Endothelial cell of umbilical vein (primary cell): Measurements from ENCODE around the gene MRPL2. TPM values are rescaled to one million over a fixed set of nuclear protein-coding genes. Genes with fewer than 3 reads are reported as not detected.

Experiments
- BruUV-seq: library from RNA; stranded (reverse); fragments of 400-500 nt; replicated peaks from 2 replicates; lab custom pipeline; 2021; lab: Mats Ljungman, UMichigan
- CTCF ChIA-PET: fragments of 300-600, 350-600 bp; sonication (Branson Sonifier 250); formaldehyde crosslinking; loops from one replicate; lab custom pipeline; 2021; ENCODE audit warnings: antibody characterized with exemption, inconsistent platforms; lab: Charles Lee
- POLR2A ChIA-PET: fragments of 300-600, 350-600 bp; sonication (Branson Sonifier 250); formaldehyde crosslinking; loops from one replicate; lab custom pipeline; 2021; ENCODE audit warnings: antibody characterized with exemption, inconsistent platforms; lab: Charles Lee
- DNase-seq: peaks from one replicate; pipeline ENCODE4 v3.0.0-alpha.2; 2011; ENCODE audit warnings: low read depth, low spot score
- FAIRE-seq: peaks from 2 replicates; lab custom pipeline; 2011; peaks lifted over from hg19 to GRCh38; lab: Jason Lieb, UNC
- H2AFZ ChIP-seq: 2 replicates; pipeline ENCODE4 v1.6.0; 2012; ENCODE audit warnings: low read depth, low read length, control low read depth, inconsistent platforms
- H3K27ac ChIP-seq: 2 replicates; pipeline ENCODE4 v1.5.1; 2011; ENCODE audit warnings: low read depth, mild to moderate bottlenecking, control low read depth, low read length, moderate library complexity; ENCODE audit not compliant: insufficient read depth
- H3K27me3 ChIP-seq, 2 experiments: 2 replicates each; pipeline versions ENCODE4 v1.6.0 to v1.6.1; 2011; ENCODE audit warnings: low read length in 2 of 2, mixed read lengths in 1 of 2; ENCODE audit not compliant: control insufficient read depth in 2 of 2, insufficient read depth in 2 of 2
- H3K36me3 ChIP-seq, 2 experiments: 2 replicates in 1 of 2; 3 replicates in 1 of 2; pipeline ENCODE4 v1.5.1; 2011; ENCODE audit warnings: low read length in 2 of 2, mild to moderate bottlenecking in 1 of 2, moderate library complexity in 1 of 2; ENCODE audit not compliant: control insufficient read depth in 2 of 2, insufficient read depth in 2 of 2; ENCODE audit errors: extremely low read depth in 1 of 2
- H3K4me1 ChIP-seq: 3 replicates; pipeline ENCODE4 v1.5.1; 2011; ENCODE audit warnings: mild to moderate bottlenecking, low read length; ENCODE audit not compliant: control insufficient read depth, insufficient read depth; ENCODE audit errors: extremely low read depth
- H3K4me2 ChIP-seq: 2 replicates; pipeline ENCODE4 v1.6.1; 2011; ENCODE audit warnings: low read length, control low read depth, mixed read lengths; ENCODE audit not compliant: insufficient read depth
- H3K4me3 ChIP-seq, 3 experiments: fragments of 200-600 bp in 1 of 3; sonication (generic), shearing (Covaris generic) in 1 of 3; replicated peaks in 1 of 3; 2 replicates each; pipeline ENCODE4 v1.5.1; 2011 to 2016; ENCODE audit warnings: control low read depth in 3 of 3, low read length in 3 of 3, mild to moderate bottlenecking in 2 of 3, inconsistent platforms in 1 of 3, low read depth in 1 of 3, moderate library complexity in 1 of 3; ENCODE audit not compliant: insufficient read depth in 1 of 3
- H3K79me2 ChIP-seq: 2 replicates; pipeline ENCODE4 v1.6.0; 2012; ENCODE audit warnings: low read length, inconsistent platforms; ENCODE audit not compliant: control insufficient read depth, insufficient read depth
- H3K9ac ChIP-seq: replicated peaks from 2 replicates; pipeline ENCODE3; 2011; ENCODE audit warnings: low read length, control low read depth; ENCODE audit not compliant: insufficient read depth; ENCODE audit errors: extremely low read depth
- H3K9me1 ChIP-seq: replicated peaks from 3 replicates; pipeline ENCODE4 v1.6.0; 2011; ENCODE audit warnings: mild to moderate bottlenecking, low read length; ENCODE audit not compliant: control insufficient read depth, insufficient read depth; ENCODE audit errors: extremely low read depth
- H3K9me3 ChIP-seq: replicated peaks from 2 replicates; pipeline ENCODE4 v1.5.1; 2012; ENCODE audit warnings: low read length, inconsistent platforms; ENCODE audit not compliant: control insufficient read depth, insufficient read depth
- H4K20me1 ChIP-seq: replicated peaks from 2 replicates; pipeline ENCODE3; 2011; ENCODE audit warnings: mild to moderate bottlenecking, low read length; ENCODE audit not compliant: control insufficient read depth, insufficient read depth; ENCODE audit errors: extremely low read depth
- CTCF ChIP-seq, 2 donors: IDR thresholded peaks; 1 replicate in 1 of 2; 2 replicates in 1 of 2; pipeline ENCODE4 v1.5.1; 2011; ENCODE audit warnings: low read length in 2 of 2, mild to moderate bottlenecking in 2 of 2, moderate library complexity in 2 of 2, control low read depth in 1 of 2, inconsistent platforms in 1 of 2, low read depth in 1 of 2; ENCODE audit not compliant: insufficient read depth in 1 of 2; ENCODE audit errors: extremely low read depth in 1 of 2
- EZH2 ChIP-seq: IDR thresholded peaks from 2 replicates; pipeline ENCODE4 v1.6.1; 2012; ENCODE audit warnings: borderline replicate concordance, low read depth, mild to moderate bottlenecking, moderate library complexity, low read length, inconsistent platforms; ENCODE audit not compliant: severe bottlenecking
- FOS ChIP-seq: IDR thresholded peaks from 2 replicates; pipeline ENCODE4 v1.6.1; 2011; ENCODE audit warnings: mild to moderate bottlenecking, low read length, moderate library complexity, borderline replicate concordance; ENCODE audit not compliant: insufficient read depth
- GATA2 ChIP-seq: IDR thresholded peaks from 2 replicates; pipeline ENCODE4 v1.7.0; 2011; ENCODE audit warnings: low read depth, mild to moderate bottlenecking, moderate library complexity, mixed read lengths, low read length; ENCODE audit not compliant: insufficient read length, insufficient read depth
- JUN ChIP-seq: IDR thresholded peaks from 2 replicates; pipeline ENCODE4 v1.6.1; 2011; ENCODE audit warnings: borderline replicate concordance, low read depth; ENCODE audit not compliant: insufficient read length, insufficient read depth
- MAX ChIP-seq: IDR thresholded peaks from 2 replicates; pipeline ENCODE4 v1.6.1; 2011; ENCODE audit not compliant: insufficient read depth, insufficient read length
- MYC ChIP-seq: IDR thresholded peaks from one replicate; pipeline ENCODE4 v1.6.1; 2011; ENCODE audit warnings: mild to moderate bottlenecking, low read depth, low read length
- POLR2AphosphoS5 ChIP-seq: IDR thresholded peaks from 2 replicates; pipeline ENCODE4 v1.6.1; 2012; ENCODE audit warnings: low read depth, mild to moderate bottlenecking, control low read depth, low read length, moderate library complexity; ENCODE audit not compliant: insufficient read depth
- dilution Hi-C: fragments of 300-500 bp; cut with MboI; formaldehyde crosslinking; loops from one replicate; pipeline ENCODE4 v1.15.0; 2019; ENCODE audit warnings: low sequenced_read_pairs; ENCODE audit not compliant: extremely low pct_ligation_motif_present
- intact Hi-C: fragments of 100-400 bp; cut with micrococcal nuclease; formaldehyde crosslinking; loops from one replicate; pipeline ENCODE4 v1.10.0; 2022
- polyA plus RNA-seq, 4 experiments: library from polyadenylated mRNA; depleted of rRNA in 3 of 4; stranded (reverse) in 3 of 4; unstranded in 1 of 4; fragments of >200 nt; gene quantifications; 2 replicates each; pipeline versions ENCODE4 v1.2.1 to v1.2.3, GENCODE V29; 2011 to 2012; ENCODE audit warnings: missing spikeins in 1 of 4
- total RNA-seq: library from RNA; stranded (reverse); gene quantifications from 2 replicates; pipeline ENCODE4 v1.2.3, GENCODE V29; 2021

Gene MRPL2
- total and polyA plus RNA-seq, 2 donors (not counting 3 experiments of a cell fraction or from before 2014, with no cell fraction given) = 37.6 to 63.6 TPM

GRCh38 chr6:43050981-43051380 is 8.3 kb downstream of the MRPL2 start:
- dilution Hi-C loops = no loop called here
- Histone ChIP-seq H3K9ac (no peak overlapping the region), H3K9me3 (no peaks in the 10 kb centered on the region), H3K36me3 (peaks cover 0 to 24% of the 10 kb centered on the region in 2 experiments), H3K79me2 (peaks cover 2% of the 10 kb centered on the region), H3K27me3 (no peaks in the 10 kb centered on the region), H2AFZ (no peak overlapping the region), H4K20me1 (no peaks in the 10 kb centered on the region), H3K4me3 (no peak overlapping the region), H3K9me1 (no peaks in the 10 kb centered on the region), H3K27ac (no peak overlapping the region), H3K4me2 (no peak overlapping the region), H3K4me1 (peaks cover 8% of the 10 kb centered on the region)
- BruUV-seq = no TSS peak
- TF ChIP-seq EZH2 = no peak
- no peak for TF ChIP-seq GATA2
- TF ChIP-seq MAX = no peak
- no peak for TF ChIP-seq MYC
- no peak for TF ChIP-seq FOS
- TF ChIP-seq JUN = no peak
- TF ChIP-seq POLR2AphosphoS5 = no peak
- no peak for TF ChIP-seq CTCF (IDR thresholded peaks at IDR 0.05; ENCODE audit: extremely low read depth in 1 of 2, insufficient read depth in 1 of 2, low read depth in 1 of 2, low read length in 2 of 2)
- no peak for DNase-seq
- ChIA-PET CTCF (no interaction called here), POLR2A (no interaction called here)
- intact Hi-C loops = no loop called here
- no peak for FAIRE-seq
